Activated CD8-positive, alpha-beta memory T cell treated with anti-CD3 and anti-CD28 coated beads for 4 hours (primary cell): ENCODE data around the gene TTC23.

Experiments
- DNase-seq, 2 donors: peaks; one replicate each; pipeline ENCODE4 v3.0.0-alpha.2; 2020; ENCODE audit warnings: low read depth in 2 of 2

Gene TTC23

DNA sequence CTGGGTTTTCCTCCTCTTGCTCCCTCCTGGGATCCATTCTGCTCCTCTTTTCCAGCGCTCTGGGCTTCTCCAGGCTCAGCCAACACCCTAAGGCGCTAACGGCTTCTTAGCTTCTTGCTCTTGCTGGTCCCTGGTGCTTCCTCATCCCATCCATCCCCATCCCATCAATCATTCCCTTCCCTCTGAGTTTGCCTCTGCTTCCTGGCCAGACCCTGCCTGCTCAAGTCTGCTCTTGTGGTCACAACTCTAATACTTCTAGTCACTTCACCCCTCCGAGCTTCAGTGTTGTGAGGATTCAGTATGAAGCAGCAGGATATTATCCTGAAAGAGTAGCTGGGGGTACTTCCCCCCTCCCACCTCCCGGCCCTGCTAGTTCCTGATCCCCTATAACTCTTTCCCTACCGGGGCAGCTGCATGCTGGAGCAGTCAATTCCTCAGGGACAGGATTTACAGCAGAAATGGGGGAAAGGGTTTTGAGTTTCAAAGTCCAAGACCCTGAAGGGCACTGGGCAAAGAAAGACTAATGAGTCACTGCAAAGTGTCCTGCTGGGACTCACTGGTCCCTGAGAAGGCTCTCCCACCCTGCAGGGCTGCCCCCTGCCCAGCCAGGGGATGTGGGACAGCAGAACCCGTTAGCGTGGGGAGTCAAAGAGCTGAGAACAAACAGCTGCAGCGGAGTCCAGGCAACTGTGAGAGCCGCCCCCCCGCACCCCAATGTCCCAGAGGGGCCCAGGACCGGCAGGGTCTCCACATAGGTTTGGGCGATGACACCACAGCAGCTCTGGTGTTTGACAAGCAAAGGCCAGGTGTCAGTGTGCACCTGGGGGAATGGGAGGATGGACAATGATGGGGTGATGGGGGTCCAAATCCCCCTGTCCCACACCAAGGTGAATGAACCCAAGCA, 146.8 kb downstream of the TTC23 start:
- no peak for DNase-seq

DNA sequence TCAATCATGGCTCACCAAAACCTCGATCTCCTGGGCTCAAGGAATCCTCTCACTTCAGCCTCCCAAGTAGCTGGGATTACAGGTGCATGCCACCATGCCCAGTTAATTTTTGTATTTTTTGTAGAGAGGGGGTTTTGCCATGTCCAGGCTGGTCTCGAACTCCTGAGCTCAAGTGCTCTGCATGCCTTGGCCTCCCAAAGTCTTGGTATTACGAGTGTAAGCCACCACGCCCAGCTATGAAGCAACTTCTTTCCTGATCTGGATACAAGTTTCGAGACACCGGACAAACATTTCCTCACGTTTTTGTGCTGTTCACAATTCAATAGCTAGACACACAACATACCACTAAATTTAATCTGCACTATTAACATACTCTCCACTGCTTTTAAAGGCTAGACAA, 147.9 kb downstream of the TTC23 start:
- no peak for DNase-seq

DNA sequence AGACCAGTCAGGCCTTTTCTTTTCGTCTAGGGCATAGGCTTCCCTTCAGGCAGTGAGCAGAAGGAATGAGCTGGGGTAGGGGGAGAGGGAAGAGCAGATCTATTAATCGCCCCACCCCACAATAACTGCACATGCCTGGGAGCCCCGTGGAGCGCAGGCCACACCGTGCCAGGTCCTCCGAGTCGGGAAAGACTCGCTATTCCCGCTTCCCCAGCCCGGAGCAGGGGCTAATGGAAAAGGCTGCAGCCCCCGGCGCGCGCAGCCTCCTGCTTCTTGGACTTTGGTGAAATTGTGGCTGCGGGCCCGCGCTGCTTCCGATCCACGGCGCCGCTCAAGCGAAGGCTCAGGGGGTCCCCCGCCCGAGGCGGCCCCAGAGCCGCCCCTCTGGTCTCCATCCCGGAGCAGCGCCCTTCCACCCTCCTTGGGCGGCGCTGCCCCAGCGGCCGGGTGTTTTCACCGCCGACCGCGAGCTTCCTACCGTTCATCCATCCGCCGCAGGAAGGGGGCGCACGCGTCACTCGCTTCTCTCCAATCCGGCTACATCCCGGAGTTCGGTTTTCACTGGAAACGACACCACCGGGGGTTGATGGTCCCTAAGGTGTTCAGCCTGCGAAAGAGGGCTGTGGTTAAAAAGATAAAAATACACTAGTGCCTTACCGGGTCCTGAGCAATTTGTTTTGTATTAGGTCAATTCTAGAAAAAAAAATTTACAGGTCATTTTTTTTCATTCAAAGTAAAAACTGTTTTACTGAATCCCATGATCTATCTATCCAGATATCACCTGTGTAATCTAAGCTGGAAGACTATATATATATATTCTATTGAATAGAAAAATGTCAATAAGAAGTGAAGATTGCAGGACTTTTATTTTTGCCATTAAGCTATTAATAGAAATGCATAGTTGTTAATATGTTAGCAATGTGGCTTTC, 148.9 kb downstream of the TTC23 start:
- no peak for DNase-seq

DNA sequence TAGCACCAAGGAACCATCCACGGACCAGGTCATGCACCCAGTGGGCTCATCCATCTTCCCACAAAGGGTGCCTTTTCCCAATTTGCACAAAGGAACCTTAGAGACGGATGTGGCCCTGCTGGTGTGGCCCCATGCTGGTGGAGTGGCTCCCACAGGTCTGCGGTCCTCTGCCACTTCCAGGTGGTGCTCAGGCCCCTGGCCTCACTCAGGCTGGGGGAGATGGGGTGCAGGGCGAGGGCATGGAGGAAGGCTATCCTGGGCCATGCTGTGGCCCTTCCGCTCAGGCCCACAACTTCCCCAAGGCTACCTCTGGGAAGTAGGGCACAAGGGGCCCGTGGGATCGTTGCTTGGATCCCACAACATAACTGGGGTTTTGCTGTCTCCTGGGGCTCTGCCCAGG, 149.7 kb downstream of the TTC23 start:
- DNase-seq: no peak

DNA sequence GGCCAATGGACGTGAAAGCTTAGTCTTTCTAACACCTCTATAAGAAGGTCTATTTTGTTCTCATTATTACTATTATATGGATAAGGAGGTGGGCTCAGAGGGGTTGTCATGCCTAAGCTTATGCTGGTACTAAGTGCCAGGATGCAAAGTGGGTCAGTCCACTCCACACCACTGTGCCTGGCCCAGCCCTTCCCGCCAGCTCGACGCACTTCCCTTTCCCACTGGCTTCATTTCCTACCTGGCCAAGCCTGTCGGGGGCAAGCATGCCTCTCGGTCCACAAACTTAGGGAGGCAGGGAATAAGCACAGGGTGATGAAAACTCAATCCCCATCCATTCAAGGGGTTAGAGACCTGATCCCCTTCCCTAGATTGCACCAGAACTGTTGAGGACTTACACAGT, 150.4 kb downstream of the TTC23 start:
- DNase-seq: no peak

DNA sequence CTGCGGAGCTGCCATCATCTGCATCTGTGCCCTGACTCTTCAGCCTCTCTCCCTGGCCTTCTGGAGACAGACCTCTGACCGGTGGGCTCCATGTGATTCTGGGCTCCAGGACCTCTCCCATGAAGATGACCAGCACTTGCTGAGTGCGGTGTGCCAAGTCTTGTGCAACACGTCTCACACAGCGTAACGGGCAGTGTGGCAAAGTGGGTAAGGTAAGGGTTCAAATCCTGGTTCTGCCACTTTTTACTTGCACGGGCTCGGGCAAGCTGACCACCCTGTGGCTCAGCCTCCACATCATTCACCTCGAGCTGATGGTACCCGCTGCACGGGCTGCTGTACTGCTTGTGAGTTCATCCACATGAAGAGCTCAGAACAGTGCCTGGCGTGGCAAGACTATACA, 151.0 kb downstream of the TTC23 start:
- DNase-seq: no peak

DNA sequence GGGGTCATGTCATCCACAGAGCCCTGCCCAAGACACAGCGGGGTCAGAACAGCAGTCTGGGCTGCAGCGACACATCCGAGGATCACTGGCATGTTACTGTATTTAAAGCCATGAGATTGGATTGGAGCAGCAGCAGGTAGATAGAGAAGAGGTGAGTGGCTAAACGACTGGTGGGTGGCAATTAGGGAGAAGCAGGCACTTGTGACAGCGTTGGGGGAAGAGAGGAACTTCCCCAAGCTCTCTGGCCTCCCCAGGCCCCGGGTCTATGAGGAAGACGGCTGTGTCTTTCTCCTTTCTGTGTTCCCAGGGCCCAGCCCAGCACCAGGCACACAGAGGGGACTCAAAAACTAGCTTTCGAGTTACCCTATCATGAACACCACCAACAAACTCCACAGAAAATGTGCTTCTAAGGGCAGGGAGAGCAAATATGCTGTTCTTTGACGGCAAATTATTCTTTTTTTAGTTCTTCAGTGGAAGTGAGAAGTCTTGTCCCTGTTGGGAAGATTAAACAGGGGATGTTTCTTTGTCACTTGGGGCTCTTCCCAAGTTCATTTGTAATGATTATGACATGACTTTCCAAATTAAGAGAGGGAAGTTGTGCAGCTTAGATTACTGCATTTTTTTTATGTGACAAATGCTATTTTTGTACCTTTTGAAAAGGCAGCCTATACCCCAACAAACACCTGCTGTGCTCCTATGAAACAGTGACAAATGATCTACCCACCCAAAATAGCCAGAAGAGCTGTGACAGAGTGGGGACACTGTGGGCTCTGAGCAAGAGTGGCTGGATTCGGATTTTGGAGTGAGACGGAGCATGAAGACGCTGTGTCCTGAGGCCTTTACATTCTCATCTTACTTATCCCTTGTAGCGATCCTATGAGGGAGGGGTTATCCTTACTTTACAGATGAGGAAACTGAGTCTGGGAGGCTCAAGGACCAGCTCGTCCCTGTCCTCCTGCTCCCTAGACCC, 151.7 kb downstream of the TTC23 start:
- DNase-seq: no peak

DNA sequence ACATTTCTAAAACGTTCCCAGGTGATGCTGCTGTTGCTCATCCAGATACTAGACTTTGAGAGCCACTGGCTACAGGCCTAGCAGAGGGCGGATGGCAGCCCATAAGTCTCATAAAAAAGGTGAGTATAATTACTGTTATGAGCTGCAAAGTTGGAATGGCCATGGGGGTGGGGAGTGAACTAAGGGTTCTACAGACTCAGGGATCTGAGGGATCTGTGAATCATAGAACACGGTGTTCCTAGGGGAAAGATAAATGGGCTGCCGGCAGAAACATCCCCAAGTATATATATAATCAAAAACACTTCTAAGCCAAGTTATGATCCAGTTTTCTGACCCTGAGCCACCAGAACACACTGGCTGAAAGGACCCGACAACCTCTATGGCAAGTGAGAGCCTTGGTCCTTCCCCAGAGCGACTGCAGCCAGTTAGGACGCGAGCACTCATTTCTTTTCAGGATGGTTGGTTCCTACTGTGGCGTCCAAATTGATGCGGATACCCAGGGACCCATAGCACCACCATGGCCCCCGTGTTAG, 152.4 kb downstream of the TTC23 start:
- DNase-seq: no peak

DNA sequence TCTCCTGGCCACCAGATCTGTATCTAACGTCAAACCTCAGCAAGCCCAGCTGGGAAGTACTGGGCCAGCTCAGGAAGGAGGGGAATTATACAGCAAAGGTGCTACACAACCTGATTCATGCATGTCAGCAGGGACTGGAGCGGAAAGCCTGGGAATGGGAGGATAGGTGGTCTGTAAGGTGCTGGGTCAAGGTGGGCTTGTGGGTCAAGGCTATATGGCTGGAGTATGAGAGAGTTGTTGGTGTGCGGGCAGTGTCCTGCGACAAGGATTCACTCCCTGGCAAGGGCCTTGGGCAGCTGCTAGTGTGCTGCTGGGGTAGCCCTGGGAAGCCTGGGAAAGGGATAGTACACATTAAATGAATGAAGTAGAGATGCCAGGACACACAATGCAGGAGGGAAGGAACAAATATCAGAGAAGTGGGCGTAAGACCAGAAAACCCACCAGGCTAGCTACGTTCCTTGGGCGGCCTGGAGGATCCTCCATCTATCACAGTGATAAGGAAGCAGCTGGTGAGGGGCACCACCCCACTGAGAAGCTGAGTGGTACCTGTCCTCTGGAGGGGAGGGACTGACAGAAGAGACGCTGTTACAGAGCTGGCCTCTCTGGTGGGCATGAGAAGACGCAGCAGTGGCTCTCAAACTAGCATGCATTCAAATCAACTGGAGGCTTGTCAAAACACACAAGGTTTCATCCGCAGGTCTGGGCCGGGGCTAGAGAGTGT, 153.0 kb downstream of the TTC23 start:
- no peak for DNase-seq

DNA sequence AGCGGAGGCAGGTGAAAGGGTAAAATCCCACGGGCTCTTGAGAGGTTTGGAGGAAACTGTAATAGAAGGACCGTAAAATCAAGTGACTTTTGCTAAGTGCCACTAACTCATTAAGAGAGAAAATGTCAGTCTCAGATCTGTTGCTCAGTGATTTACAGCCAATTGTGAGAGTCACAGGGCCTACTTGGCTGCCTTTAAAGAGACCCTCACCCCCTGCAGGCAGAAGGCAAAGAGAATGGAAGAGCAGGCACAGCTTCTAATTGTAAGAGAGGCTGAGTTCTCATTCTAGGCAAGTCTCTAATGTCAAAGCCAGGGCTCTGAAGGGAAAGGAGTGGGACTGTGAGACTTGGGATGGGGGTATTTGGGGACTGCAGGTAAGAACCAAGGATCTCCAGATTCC, 153.8 kb downstream of the TTC23 start:
- no peak for DNase-seq

DNA sequence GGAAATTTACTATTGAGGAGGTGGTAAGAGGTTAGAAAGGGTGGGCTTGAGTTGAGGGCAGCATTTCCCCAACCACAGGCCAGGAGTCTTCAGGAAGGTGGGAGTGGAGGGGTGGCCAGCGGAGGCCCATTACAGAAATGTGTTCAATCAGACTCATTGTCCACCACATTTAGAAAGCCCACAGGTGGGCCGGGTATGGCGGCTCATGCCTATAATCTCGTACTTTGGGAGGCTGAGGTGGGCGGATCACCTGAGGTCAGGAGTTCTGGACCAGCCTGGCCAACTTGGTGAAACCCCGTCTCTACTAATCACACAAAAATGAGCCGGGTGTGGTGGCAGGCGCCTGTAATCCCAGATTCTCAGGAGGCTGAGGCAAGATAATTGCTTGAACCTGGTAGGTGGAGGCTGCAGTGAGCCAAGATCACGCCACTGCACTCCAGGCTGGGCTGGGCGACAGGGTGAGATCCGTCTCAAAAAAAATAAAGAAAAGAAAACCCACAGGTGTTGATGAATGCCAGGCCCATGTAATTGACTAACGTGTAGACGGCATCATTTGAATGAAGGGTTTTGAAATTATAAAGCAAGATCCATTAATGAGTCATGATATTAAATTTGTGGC, 156.7 kb downstream of the TTC23 start:
- DNase-seq: no peak

DNA sequence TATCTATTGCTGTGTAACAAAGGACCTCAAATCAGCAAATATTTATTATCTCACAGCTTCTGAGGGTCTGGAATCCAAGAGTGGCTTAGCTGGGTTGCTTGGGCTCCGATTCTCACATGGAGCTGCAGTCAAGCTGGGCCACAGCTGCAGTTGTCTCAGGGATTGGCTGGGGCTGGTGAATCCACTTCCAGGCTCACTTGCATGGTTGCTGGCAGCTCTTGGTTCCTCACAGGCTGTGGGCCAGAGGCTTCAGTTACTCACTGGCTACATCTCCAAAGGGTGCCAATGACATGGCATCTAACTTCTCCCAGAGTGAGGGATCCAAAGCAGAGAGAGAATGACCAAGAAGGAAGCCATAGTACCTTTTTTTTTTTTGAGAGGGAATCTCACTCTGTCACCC, 158.4 kb downstream of the TTC23 start:
- no peak for DNase-seq

DNA sequence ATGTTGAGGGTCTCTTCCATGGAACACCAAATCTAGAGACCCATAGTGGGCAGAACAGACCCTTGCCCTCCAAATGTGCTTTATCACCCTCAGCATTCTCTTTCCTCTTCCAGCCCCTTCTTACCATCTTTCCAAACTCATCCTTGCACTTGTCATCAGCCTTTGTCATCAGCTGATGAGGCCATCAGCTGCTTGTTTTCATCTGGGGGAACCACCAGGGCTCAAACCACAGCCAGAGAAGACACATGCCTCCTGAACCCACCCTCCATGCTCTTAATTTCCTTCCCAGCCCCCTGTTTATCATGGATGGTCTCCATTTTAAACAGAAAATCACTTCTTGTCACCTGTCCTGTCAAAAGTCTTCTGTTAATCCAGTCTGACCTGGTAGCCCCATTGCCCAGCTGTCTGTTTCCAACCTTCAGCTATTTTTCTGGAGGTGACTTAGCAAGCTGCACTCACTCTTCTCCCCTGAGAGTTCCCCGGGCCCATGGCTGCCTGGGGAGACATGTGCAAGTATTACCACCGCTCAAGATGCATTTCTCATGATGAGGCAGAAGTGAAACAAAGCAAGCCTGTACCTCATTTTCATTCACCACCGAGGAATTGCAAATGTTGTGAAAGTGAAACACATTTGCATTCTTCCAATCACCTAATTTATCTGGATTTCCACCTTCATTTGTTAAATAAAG, 159.2 kb downstream of the TTC23 start:
- no peak for DNase-seq

DNA sequence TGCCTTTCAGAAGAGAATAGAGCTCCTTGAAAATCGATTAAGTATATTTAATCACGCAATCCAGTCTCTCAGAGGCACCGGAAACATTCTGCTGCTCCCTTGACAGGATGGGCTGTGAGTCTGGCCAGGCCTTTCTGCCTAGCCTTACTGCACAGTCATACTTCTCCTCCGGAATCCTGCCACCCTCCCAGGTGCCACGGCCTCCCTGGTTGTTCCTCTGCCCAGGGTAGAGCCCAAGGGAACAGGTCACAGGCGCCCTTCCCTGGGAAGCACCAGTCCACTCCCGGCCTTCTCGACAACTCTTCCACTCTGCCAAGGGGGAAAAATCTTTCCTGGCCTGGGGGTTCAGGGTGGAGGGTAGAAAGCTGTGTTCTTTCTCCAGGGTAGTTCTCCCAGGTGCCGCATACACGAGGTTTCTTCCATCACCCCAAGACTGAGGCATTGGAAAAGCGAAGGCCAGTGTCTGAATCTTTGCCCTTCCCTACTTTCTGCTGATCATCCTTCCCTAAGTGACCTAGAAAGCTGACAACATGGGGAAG, 161.9 kb downstream of the TTC23 start:
- DNase-seq: no peak

DNA sequence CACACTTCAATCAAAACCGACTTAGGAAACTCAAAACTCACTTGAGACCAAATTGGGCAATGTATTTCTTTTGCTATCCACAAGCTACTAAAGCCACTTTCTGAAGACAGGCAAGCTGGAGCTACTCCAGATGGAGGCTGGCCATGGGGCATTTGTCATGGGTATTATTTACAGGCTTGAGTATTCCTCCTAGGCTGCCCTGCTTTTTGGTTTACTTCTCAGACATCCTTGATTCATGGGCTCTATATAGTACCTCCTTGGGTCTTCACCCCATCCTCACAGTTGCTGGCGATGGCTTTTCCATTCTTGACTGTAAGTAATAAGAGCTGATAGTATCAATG, 163.1 kb downstream of the TTC23 start:
- no peak for DNase-seq
